K562 (cell line): ENCODE results near the gene CLHC1. TPM values are rescaled to one million over a fixed set of nuclear protein-coding genes. Genes with fewer than 3 reads are reported as not detected.

Experiments used
- BCL6 ChIP-seq: fragments of 250-450 bp; sonication (Bioruptor Pico); IDR thresholded peaks from 2 replicates; pipeline ENCODE4 v1.4.0; 2020
- CCAR2 ChIP-seq: fragments of 200-400 bp; formaldehyde crosslinking; IDR thresholded peaks from 2 replicates; pipeline ENCODE4 v1.6.1; 2017; ENCODE audit warnings: mild to moderate bottlenecking, low read depth, low read length
- CHD4 ChIP-seq: fragments of 200-600 bp; sonication (generic); IDR thresholded peaks from 3 replicates; pipeline ENCODE4 v1.6.1; 2012; ENCODE audit warnings: low read depth, mild to moderate bottlenecking, mixed read lengths, low read length, inconsistent platforms; ENCODE audit not compliant: insufficient read depth, insufficient replicate concordance, poor library complexity, severe bottlenecking
- ELF1 ChIP-seq: fragments of 200-800 bp; sonication (Bioruptor generic); IDR thresholded peaks from 2 replicates; pipeline ENCODE4 v1.6.1; 2016; ENCODE audit warnings: missing genetic modification characterization, missing compliant biosample characterization
- EP400 ChIP-seq: fragments of 450-650 bp; IDR thresholded peaks from 2 replicates; pipeline ENCODE4 v1.6.1; 2017; ENCODE audit warnings: antibody characterized with exemption, mild to moderate bottlenecking, moderate library complexity
- PPARD ChIP-seq: fragments of 250-450 bp; sonication (Bioruptor Pico); IDR thresholded peaks from 2 replicates; pipeline ENCODE4 v1.8.0; 2022; ENCODE audit warnings: inconsistent platforms, mild to moderate bottlenecking, moderate library complexity
- SRSF3 ChIP-seq: fragments of 200-400 bp; formaldehyde crosslinking; IDR thresholded peaks from 2 replicates; pipeline ENCODE4 v1.6.1; 2016; ENCODE audit warnings: mild to moderate bottlenecking, low read length, moderate library complexity; ENCODE audit not compliant: insufficient read depth
- TAL1 ChIP-seq: fragments of 450-650 bp; IDR thresholded peaks from 2 replicates; pipeline ENCODE4 v1.6.1; 2016; ENCODE audit warnings: mild to moderate bottlenecking
- ZC3H4 ChIP-seq: sonication (generic); formaldehyde crosslinking; IDR thresholded peaks from 2 replicates; pipeline ENCODE4 v1.9.0; 2021; ENCODE audit warnings: missing genetic modification reagents, borderline replicate concordance
- ZEB2 ChIP-seq: fragments of 450-650 bp; IDR thresholded peaks from 2 replicates; pipeline ENCODE4 v1.6.1; 2016
- ZFP36 ChIP-seq: fragments of 150-350 bp; IDR thresholded peaks from 2 replicates; pipeline ENCODE4 v1.6.1; 2018; ENCODE audit warnings: low read length, low read depth; ENCODE audit not compliant: partially characterized antibody
- ZNF239 ChIP-seq: fragments of 250-450 bp; sonication (Bioruptor Pico); IDR thresholded peaks from 2 replicates; pipeline ENCODE4 v1.4.0; 2020; ENCODE audit warnings: mild to moderate bottlenecking
- ZNF384 ChIP-seq: IDR thresholded peaks from 2 replicates; pipeline ENCODE4 v1.6.1; 2012; ENCODE audit warnings: low read depth, low read length, improper control_type of control experiment
- polyA plus RNA-seq, 8 experiments: library from polyadenylated mRNA; depleted of rRNA in 4 of 8; stranded (reverse) in 5 of 8; unstranded in 3 of 8; fragments of >200 nt; fragmentation: Nextera tagmentation in 2 of 8; fragmentation: Illumina TruSeq in 1 of 8; extraction: Ambion mirVana in 2 of 8; extraction: Trizol in 1 of 8; gene quantifications; 2 replicates each; pipeline versions ENCODE4 v1.2.1 to v1.2.3, GENCODE V29; 2011 to 2014; ENCODE audit warnings: inconsistent platforms in 1 of 8, missing spikeins in 1 of 8
- total RNA-seq, 7 experiments: library from RNA; depleted of rRNA in 6 of 7; stranded (reverse); fragments of >200 nt in 6 of 7; fragmentation: Illumina TruSeq in 2 of 7; extraction: Trizol in 2 of 7; gene quantifications; 2 replicates each; pipeline versions ENCODE4 v1.2.1 to v1.2.3, GENCODE V29; 2011 to 2021; ENCODE audit warnings: low replicate concordance in 1 of 7
- TF ChIP-seq, protein P1 (sequence below): fragments of 450-650 bp; IDR thresholded peaks from 2 replicates; pipeline ENCODE4 v1.6.1; 2017; ENCODE audit warnings: antibody characterized with exemption, mild to moderate bottlenecking
- TF ChIP-seq, protein P2 (sequence below): sonication (generic); formaldehyde crosslinking; IDR thresholded peaks from 2 replicates; pipeline ENCODE4 v1.8.0; 2022; ENCODE audit warnings: mild to moderate bottlenecking, missing genetic modification reagents, borderline replicate concordance
- TF ChIP-seq, protein P3 (sequence below): sonication (generic); formaldehyde crosslinking; IDR thresholded peaks from 2 replicates; pipeline ENCODE4 v1.8.0; 2023; ENCODE audit warnings: mild to moderate bottlenecking, missing genetic modification reagents
- TF ChIP-seq, protein P4 (sequence below), 3 experiments: IDR thresholded peaks in 2 of 3; conservative IDR thresholded peaks in 1 of 3; 2 replicates each; pipeline ENCODE4 v1.5.1; 2011 to 2012; ENCODE audit warnings: low read length in 3 of 3, mild to moderate bottlenecking in 3 of 3, control low read depth in 2 of 3, improper control_type of control experiment in 1 of 3, inconsistent platforms in 1 of 3, low read depth in 1 of 3, mixed read lengths in 1 of 3, moderate library complexity in 1 of 3; ENCODE audit not compliant: insufficient read depth in 2 of 3

The CLHC1 gene
- total and polyA plus RNA-seq, 9 of the 15 experiments (the other 6 are each of a cell fraction or from before 2014, with no cell fraction given) = 3.7 to 14.3 (median 8.6) TPM

DNA sequence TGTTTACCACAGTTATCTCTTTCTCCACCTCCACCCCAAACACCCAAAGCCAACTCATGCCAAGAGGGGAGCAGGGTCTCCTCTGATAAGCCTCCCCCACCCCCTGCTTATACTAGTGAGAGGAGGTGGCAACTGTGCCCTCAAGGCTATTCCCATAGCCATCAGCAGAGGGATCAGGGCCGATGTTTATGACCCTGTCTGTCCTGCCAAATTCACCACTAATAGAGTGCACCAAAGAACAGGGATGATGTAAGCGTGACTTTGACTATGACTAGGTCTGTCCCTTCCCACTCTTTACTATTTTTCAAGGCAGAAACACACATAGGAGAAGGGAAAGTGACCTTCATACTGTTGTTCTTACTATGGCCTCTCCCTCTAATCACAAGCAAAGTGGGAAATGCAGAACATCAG is 74.6 kb downstream of the CLHC1 start (continued):
- TF ChIP-seq, protein P1, sequence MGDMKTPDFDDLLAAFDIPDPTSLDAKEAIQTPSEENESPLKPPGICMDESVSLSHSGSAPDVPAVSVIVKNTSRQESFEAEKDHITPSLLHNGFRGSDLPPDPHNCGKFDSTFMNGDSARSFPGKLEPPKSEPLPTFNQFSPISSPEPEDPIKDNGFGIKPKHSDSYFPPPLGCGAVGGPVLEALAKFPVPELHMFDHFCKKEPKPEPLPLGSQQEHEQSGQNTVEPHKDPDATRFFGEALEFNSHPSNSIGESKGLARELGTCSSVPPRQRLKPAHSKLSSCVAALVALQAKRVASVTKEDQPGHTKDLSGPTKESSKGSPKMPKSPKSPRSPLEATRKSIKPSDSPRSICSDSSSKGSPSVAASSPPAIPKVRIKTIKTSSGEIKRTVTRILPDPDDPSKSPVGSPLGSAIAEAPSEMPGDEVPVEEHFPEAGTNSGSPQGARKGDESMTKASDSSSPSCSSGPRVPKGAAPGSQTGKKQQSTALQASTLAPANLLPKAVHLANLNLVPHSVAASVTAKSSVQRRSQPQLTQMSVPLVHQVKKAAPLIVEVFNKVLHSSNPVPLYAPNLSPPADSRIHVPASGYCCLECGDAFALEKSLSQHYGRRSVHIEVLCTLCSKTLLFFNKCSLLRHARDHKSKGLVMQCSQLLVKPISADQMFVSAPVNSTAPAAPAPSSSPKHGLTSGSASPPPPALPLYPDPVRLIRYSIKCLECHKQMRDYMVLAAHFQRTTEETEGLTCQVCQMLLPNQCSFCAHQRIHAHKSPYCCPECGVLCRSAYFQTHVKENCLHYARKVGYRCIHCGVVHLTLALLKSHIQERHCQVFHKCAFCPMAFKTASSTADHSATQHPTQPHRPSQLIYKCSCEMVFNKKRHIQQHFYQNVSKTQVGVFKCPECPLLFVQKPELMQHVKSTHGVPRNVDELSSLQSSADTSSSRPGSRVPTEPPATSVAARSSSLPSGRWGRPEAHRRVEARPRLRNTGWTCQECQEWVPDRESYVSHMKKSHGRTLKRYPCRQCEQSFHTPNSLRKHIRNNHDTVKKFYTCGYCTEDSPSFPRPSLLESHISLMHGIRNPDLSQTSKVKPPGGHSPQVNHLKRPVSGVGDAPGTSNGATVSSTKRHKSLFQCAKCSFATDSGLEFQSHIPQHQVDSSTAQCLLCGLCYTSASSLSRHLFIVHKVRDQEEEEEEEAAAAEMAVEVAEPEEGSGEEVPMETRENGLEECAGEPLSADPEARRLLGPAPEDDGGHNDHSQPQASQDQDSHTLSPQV = peak; percentile 74
- TF ChIP-seq, protein P2, sequence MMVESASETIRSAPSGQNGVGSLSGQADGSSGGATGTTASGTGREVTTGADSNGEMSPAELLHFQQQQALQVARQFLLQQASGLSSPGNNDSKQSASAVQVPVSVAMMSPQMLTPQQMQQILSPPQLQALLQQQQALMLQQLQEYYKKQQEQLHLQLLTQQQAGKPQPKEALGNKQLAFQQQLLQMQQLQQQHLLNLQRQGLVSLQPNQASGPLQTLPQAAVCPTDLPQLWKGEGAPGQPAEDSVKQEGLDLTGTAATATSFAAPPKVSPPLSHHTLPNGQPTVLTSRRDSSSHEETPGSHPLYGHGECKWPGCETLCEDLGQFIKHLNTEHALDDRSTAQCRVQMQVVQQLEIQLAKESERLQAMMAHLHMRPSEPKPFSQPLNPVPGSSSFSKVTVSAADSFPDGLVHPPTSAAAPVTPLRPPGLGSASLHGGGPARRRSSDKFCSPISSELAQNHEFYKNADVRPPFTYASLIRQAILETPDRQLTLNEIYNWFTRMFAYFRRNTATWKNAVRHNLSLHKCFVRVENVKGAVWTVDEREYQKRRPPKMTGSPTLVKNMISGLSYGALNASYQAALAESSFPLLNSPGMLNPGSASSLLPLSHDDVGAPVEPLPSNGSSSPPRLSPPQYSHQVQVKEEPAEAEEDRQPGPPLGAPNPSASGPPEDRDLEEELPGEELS = no peak
- TF ChIP-seq BCL6 (CRISPR knock-in tag) (no peak), ZC3H4 (no peak), EP400 (0 out of 2 replicates have a peak, but pooled peaks have one; percentile 23), ZEB2 (no peak), SRSF3 (no peak), CHD4 (no peak), PPARD (CRISPR knock-in tag) (no peak), ELF1 (tag) (no peak), ZNF384 (no peak), ZNF239 (no peak), TAL1 (peak; percentile 17; the same call in 1 of the 2 replicates), CCAR2 (no peak), ZFP36 (no peak)
- TF ChIP-seq, protein P3, sequence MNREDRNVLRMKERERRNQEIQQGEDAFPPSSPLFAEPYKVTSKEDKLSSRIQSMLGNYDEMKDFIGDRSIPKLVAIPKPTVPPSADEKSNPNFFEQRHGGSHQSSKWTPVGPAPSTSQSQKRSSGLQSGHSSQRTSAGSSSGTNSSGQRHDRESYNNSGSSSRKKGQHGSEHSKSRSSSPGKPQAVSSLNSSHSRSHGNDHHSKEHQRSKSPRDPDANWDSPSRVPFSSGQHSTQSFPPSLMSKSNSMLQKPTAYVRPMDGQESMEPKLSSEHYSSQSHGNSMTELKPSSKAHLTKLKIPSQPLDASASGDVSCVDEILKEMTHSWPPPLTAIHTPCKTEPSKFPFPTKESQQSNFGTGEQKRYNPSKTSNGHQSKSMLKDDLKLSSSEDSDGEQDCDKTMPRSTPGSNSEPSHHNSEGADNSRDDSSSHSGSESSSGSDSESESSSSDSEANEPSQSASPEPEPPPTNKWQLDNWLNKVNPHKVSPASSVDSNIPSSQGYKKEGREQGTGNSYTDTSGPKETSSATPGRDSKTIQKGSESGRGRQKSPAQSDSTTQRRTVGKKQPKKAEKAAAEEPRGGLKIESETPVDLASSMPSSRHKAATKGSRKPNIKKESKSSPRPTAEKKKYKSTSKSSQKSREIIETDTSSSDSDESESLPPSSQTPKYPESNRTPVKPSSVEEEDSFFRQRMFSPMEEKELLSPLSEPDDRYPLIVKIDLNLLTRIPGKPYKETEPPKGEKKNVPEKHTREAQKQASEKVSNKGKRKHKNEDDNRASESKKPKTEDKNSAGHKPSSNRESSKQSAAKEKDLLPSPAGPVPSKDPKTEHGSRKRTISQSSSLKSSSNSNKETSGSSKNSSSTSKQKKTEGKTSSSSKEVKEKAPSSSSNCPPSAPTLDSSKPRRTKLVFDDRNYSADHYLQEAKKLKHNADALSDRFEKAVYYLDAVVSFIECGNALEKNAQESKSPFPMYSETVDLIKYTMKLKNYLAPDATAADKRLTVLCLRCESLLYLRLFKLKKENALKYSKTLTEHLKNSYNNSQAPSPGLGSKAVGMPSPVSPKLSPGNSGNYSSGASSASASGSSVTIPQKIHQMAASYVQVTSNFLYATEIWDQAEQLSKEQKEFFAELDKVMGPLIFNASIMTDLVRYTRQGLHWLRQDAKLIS (CRISPR knock-in tag) = no peak
- TF ChIP-seq, protein P4, sequence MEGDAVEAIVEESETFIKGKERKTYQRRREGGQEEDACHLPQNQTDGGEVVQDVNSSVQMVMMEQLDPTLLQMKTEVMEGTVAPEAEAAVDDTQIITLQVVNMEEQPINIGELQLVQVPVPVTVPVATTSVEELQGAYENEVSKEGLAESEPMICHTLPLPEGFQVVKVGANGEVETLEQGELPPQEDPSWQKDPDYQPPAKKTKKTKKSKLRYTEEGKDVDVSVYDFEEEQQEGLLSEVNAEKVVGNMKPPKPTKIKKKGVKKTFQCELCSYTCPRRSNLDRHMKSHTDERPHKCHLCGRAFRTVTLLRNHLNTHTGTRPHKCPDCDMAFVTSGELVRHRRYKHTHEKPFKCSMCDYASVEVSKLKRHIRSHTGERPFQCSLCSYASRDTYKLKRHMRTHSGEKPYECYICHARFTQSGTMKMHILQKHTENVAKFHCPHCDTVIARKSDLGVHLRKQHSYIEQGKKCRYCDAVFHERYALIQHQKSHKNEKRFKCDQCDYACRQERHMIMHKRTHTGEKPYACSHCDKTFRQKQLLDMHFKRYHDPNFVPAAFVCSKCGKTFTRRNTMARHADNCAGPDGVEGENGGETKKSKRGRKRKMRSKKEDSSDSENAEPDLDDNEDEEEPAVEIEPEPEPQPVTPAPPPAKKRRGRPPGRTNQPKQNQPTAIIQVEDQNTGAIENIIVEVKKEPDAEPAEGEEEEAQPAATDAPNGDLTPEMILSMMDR (IDR thresholded peaks at IDR 0.05 in 2 of 3, conservative IDR thresholded peaks at IDR 0.05 in 1 of 3; ENCODE audit: insufficient read depth in 2 of 3, low read depth in 1 of 3, low read length in 3 of 3) = 0 out of 6 replicates have a peak, but pooled peaks of 1 of the 3 experiments have one; percentile 19
